Endothelial cell (in vitro differentiated cells): ENCODE data around the gene CREB5. TPM values are rescaled to one million over a fixed set of nuclear protein-coding genes. Genes with fewer than 3 reads are reported as not detected.

Experiments used
- DNase-seq: peaks from one replicate; pipeline ENCODE4 v3.0.0; 2021; ENCODE audit warnings: low spot score
- H3K27ac Mint-ChIP-seq: one replicate; pipeline ENCODE4 v1.8.0; 2021; ENCODE audit warnings: mixed read lengths, inconsistent platforms; ENCODE audit not compliant: unreplicated experiment
- H3K27me3 Mint-ChIP-seq: one replicate; pipeline ENCODE4 v1.8.0; 2021; ENCODE audit warnings: mild to moderate bottlenecking, moderate library complexity, mixed read lengths, inconsistent platforms; ENCODE audit not compliant: unreplicated experiment
- H3K36me3 Mint-ChIP-seq: one replicate; pipeline ENCODE4 v1.8.0; 2021; ENCODE audit warnings: mild to moderate bottlenecking, low read depth, mixed read lengths, inconsistent platforms; ENCODE audit not compliant: unreplicated experiment
- H3K4me1 Mint-ChIP-seq: one replicate; pipeline ENCODE4 v1.8.0; 2021; ENCODE audit warnings: mild to moderate bottlenecking, mixed read lengths, inconsistent platforms; ENCODE audit not compliant: unreplicated experiment
- H3K4me3 Mint-ChIP-seq: one replicate; pipeline ENCODE4 v1.8.0; 2021; ENCODE audit warnings: mild to moderate bottlenecking, mixed read lengths, inconsistent platforms; ENCODE audit not compliant: unreplicated experiment
- H3K9me3 Mint-ChIP-seq: one replicate; pipeline ENCODE4 v1.8.0; 2021; ENCODE audit warnings: mixed read lengths, inconsistent platforms; ENCODE audit not compliant: unreplicated experiment
- total RNA-seq: library from RNA; stranded (reverse); fragmentation: NEBNext Ultra II Directional; extraction: Animal tissue kit (Norgen Biotek cat#: 25700); gene quantifications from one replicate; pipeline ENCODE4 v1.2.1, GENCODE V29; 2021; ENCODE audit not compliant: unreplicated experiment
- TF ChIP-seq, protein P1 (sequence below): fragments of 200-600 bp; sonication (generic); IDR thresholded peaks from one replicate; pipeline ENCODE4 v1.5.0; 2021; ENCODE audit warnings: antibody characterized with exemption; ENCODE audit not compliant: unreplicated experiment

CREB5 gene
- total RNA-seq, 1 donor from 2014 or later: 5.6 TPM

DNA sequence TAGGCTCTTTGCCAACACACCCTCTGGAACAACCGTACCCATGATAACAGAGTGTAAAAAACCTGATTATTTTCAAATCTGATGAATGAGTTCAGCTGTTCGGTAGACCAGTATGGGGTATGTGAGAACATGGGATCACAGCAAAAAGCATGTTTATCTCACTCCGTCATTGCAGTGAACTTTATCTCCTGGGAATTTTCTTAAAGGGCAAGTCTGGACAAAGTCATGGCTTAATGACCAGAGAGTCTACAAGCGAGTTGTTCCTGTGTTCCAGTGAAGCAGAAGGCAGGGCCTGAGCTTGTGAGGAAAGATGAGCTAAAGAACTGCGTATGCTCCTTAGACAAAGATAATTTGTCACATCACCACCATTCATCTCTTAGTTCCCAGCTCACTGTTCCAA lies 326.1 kb downstream of the CREB5 start:
- no peaks in the 10 kb centered on the region for H3K27me3 Mint-ChIP-seq
- TF ChIP-seq, protein P1, sequence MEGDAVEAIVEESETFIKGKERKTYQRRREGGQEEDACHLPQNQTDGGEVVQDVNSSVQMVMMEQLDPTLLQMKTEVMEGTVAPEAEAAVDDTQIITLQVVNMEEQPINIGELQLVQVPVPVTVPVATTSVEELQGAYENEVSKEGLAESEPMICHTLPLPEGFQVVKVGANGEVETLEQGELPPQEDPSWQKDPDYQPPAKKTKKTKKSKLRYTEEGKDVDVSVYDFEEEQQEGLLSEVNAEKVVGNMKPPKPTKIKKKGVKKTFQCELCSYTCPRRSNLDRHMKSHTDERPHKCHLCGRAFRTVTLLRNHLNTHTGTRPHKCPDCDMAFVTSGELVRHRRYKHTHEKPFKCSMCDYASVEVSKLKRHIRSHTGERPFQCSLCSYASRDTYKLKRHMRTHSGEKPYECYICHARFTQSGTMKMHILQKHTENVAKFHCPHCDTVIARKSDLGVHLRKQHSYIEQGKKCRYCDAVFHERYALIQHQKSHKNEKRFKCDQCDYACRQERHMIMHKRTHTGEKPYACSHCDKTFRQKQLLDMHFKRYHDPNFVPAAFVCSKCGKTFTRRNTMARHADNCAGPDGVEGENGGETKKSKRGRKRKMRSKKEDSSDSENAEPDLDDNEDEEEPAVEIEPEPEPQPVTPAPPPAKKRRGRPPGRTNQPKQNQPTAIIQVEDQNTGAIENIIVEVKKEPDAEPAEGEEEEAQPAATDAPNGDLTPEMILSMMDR: no peak
- no peaks in the 10 kb centered on the region for H3K36me3 Mint-ChIP-seq
- DNase-seq: no peak
- no peak overlapping the region for H3K27ac Mint-ChIP-seq
- H3K4me1 Mint-ChIP-seq: peaks cover 8% of the 10 kb centered on the region
- H3K9me3 Mint-ChIP-seq: no peaks in the 10 kb centered on the region
- no peak overlapping the region for H3K4me3 Mint-ChIP-seq

DNA sequence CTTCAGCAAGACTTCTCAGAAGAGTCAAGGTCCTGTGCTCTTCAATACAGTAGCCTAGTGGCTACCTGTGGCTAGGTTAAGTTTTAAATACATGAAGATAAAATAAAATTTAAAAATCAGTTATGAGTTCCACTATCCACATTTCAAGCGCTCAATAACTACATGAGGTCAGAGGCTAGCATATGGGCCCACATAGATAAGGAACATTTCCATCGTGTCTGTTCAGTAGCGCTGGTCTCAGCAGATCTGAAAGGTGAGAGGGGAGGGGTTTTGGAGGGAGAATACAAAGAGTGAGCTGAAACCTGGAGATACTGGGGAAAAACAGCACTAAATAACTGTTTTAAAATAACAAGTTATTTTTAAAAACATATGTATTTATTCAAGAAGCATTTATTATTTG lies 326.8 kb downstream of the CREB5 start:
- H3K27me3 Mint-ChIP-seq: no peaks in the 10 kb centered on the region
- no peak overlapping the region for H3K27ac Mint-ChIP-seq
- no peaks in the 10 kb centered on the region for H3K9me3 Mint-ChIP-seq
- TF ChIP-seq, protein P1: no peak
- peaks cover 5% of the 10 kb centered on the region for H3K4me1 Mint-ChIP-seq
- H3K4me3 Mint-ChIP-seq: no peak overlapping the region
- no peak for DNase-seq
- H3K36me3 Mint-ChIP-seq: no peaks in the 10 kb centered on the region

DNA sequence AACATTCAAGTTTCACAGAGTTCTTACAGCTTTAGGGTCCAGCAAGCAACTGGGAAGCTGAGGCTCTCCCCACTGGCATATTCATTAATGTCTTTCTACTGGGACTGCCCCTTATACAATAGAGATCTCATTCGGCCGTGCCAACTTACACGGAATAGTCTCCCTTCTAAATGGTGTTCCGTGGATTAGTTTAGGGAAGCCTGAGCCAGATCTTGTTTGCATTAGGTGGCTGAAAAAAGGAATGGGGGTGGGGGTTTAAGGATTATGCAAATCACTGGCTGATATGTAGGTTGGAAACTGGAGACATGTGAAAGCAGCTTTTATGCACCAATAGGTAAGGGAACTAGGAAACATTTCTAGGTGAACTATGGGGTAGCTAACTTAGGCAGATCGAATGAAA lies 327.5 kb downstream of the CREB5 start:
- Mint-ChIP-seq H3K27me3 (no peaks in the 10 kb centered on the region), H3K27ac (no peak overlapping the region), H3K4me1 (peaks cover 5% of the 10 kb centered on the region), H3K9me3 (no peaks in the 10 kb centered on the region), H3K4me3 (no peak overlapping the region), H3K36me3 (no peaks in the 10 kb centered on the region)
- no peak for DNase-seq
- TF ChIP-seq, protein P1: no peak

DNA sequence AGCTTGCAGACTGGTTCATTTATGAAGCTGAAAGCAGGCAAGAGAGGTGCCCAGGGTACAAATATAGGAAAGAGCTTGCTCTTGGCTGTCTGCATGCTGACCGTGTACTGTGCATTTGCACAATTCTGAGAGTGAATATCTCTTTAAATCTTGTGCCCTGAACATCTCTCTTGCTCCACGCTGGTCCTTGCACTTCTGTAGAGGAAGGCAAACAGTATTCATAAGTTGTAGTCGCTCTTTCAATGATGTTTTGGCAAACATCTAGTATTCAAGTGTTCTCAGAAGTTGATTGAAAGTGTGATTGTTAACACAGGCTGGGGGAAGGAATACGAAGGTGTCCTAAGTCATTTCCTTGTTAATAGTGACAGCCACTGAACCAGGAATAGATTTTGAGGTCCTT lies 332.6 kb downstream of the CREB5 start:
- Mint-ChIP-seq H3K27ac (no peak overlapping the region), H3K9me3 (no peaks in the 10 kb centered on the region), H3K27me3 (no peaks in the 10 kb centered on the region), H3K36me3 (no peaks in the 10 kb centered on the region), H3K4me1 (peaks cover 5% of the 10 kb centered on the region), H3K4me3 (no peak overlapping the region)
- TF ChIP-seq, protein P1: no peak
- DNase-seq: no peak

DNA sequence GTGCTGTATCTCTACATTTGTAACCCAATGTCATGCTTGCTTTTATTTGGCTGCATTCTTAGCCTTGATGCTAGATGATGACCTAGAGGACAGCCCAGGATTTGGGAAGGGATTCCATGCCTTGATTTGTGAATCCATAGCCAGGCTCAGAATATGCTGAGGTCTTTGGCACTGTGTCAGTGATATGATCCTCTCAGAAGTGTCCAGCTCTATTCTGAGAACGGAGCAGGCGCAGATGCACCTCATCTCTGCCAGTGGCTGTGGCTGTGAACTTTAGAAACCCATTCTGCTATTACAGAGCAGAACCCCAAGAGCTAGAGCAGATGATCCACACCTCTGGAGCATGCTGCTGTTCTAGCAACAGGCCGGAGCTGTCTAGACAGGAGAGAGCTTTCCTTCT lies 333.0 kb downstream of the CREB5 start:
- H3K36me3 Mint-ChIP-seq: no peaks in the 10 kb centered on the region
- no peak overlapping the region for H3K4me3 Mint-ChIP-seq
- TF ChIP-seq, protein P1: no peak
- H3K27me3 Mint-ChIP-seq: no peaks in the 10 kb centered on the region
- H3K9me3 Mint-ChIP-seq: no peaks in the 10 kb centered on the region
- H3K4me1 Mint-ChIP-seq: peaks cover 4% of the 10 kb centered on the region
- H3K27ac Mint-ChIP-seq: no peak overlapping the region
- DNase-seq: no peak
